ENCODE data around the gene OAS3.
"Not testable (repeated sequence)": the region's sequence is repeated elsewhere in the genome, so short reads cannot be mapped to it uniquely, and the experiment has no call there.

The OAS3 gene

DNA sequence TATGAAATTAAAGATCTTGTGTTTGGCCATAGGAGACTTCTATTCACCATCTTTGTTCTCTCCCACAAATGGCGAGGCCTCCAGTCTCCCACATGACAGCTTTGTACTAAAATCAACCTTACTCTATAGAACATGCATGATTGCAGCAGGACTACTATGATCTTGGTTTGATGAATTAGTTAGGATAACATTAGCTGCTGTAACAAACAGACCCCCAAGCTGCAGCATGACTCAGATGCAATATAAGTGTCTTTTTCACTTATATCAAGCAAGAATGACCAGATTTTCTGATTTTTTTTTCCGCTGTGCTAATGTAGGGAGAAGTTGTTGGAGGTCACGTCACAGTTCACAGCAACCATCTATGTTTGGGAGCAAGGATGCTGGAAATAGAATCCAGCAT is 10.8 kb upstream of the OAS3 start:
- DNase-seq = no peak

DNA sequence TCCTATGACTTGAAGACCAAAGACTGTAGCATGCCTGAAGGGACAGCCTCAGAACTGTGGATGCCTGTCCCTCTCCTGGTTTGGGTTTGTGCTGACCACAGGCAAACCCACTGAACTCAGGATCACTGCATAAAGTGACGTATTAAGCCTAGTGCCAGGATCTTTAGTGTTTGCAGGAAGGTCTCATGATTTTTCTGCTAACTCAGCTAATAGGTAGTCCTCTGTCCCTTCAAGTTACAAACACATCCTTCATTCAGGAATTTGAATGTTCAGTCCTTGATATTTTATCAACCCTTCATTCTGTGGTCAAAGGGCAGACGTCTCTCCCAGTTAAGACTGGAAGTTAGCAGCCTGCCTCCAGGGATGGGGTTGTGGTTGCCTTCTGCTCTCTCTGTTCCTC is 10.3 kb upstream of the OAS3 start:
- no peak for DNase-seq

DNA sequence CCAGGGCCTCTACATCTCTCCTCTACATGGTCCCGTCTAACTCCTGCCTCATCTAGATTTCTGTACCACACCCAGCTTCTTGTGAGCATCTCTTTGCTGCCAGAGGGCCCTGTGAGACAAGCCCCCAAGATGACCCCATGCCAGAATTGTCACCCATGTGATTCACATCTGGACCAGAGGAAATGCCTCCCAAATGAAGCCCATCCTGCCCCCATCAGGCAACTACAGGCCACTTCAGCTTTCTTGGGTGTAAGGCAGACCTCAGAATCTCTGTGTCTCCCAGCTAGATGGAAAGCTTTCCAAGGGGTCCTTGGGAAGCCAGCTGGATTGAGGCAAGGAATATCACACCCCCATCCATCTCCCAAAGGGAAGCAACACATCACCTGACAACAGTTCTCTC is 9.3 kb upstream of the OAS3 start:
- DNase-seq = no peak

DNA sequence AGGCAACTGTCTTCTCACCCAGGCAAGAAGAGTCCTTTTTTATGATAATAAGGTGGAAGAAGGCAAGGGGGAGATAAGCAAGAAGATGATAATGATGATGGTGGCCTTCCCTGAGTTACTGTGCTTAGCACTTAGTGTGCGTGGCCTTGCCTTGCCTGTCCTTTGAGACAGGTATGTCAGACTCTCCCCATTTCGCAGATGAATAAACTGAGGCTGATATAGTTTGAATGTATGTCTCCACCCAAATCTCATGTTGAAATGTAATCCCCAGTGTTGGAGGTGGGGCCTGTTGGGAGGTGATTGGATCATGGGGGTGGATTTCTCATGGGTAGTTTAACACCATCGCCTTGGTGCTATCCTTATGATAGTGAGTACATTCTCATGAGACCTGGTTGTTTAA is 8.6 kb upstream of the OAS3 start:
- DNase-seq = no peak

DNA sequence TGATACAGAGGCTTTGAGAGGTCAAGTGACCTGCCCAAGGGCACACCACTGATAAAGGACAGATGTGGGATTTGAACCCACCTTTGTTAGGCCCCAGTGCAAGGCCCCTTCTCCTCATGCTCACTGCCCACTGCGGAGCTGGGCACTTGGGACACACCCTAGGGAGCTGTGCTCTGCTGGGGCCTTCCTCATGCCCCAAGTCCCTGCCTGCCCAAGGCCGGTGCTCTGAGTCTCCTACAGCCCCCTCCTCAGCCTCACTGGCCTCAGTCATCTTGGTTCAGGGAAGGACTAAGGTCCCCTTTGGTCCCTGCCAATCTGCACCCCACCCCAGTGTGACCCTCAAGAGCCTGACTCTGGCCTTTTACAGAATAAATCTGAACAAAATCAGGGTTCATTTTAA is 7.9 kb upstream of the OAS3 start:
- no peak for DNase-seq

DNA sequence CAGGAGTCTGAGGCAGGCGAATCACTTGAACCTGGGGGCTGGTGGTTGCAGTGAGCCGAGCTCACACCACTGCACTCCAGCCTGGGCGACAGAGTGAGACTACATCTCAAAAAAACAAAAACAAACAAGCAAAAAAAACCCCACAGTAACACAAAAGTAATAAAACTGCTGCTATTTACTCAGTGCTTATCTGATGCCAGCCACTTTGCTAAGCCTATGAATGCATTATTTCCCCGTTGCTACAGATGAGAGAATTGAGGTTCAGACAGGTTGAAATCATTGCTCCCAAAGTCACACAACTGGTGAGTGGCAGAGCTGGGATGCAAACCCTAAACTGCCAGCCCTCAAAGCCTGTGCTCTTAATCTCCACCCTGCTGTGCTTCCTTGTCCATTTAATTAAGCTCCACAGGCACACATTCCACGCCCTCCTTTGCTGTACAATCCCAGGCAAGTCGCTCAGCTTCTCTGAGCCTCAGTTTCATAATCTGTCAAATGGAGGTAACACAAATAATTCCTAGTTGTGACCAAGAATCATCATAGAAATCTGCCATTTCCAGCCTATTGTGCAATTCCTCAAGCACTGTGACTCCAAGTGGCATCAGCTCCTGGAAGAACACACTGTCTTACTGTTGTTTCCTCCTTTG is 5.7 kb upstream of the OAS3 start:
- no peak for DNase-seq

DNA sequence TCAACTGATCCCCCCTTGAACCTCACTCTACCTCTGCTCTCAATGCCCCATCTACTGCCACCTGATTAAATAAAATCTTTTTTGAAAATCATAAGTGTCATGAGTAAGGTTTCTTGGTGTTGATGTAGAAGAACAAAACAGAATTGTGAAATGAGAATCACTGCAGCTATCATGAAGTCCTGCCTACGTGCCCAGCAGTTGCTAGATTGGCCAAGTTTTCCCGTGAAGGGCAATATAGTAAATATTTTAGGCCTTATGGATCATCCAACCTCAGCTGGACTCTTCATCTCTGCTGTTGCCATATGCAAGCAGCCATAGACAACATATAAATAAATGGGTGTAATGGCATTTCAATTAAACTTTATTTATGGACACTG is 5.2 kb upstream of the OAS3 start:
- DNase-seq = no peak

DNA sequence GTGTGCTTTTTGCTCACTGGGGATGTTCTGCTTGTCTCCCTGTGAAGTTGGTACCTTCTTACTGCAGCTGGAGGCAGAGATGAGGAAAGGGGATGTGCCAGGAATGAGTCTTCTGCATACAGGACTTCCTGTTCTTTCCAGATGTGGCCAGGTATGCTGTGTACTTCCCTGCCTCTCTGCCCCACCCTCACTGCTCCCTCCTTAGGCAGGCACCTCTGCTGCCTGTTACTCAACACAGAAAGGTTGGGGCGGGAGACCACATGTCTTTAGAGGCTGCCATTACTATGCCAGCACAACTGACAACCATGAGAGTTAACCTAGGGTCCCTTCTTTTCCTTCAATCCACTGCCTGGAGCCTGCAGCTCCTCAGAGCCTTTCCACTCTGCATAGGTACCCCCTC is 2.0 kb upstream of the OAS3 start:
- no peak for DNase-seq

DNA sequence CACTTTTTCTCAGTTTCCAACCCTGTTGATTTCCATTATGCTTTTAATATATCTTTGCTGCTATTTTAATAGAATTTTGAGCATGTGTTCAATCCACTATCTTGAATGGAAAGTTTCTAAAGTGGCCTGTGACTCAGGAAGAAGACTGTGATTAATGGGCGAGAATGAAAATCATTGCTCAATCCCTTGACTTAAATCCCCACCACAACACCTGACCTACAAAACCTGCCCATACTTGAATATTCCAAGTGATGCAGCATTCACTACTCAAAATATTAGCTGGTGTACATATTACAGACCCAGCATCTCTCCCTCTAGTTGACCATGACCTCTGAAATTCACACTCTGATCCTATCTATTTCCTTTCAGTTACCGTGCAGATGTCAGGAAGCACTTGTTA is 1.3 kb upstream of the OAS3 start:
- DNase-seq = no peak

DNA sequence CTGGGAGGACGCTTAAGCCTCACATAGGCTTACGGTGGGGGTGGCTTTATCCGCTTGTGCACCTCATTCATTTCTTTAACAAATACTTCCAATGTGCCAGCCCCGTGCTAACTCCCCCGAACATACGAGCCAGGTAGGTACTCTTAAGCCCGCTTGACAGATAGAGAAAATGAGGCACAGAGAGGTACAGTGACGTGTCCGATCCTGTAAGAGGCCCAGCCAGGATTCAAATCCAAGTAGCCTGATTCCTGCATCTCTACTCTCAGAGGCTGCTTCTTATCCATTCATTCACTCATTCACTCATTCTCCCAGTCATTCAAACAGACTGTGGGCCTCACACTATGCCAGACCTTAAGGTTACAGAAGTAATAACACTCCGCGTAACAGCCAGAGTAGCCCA is 477 bp downstream of the OAS3 start:
- DNase-seq = no peak

DNA sequence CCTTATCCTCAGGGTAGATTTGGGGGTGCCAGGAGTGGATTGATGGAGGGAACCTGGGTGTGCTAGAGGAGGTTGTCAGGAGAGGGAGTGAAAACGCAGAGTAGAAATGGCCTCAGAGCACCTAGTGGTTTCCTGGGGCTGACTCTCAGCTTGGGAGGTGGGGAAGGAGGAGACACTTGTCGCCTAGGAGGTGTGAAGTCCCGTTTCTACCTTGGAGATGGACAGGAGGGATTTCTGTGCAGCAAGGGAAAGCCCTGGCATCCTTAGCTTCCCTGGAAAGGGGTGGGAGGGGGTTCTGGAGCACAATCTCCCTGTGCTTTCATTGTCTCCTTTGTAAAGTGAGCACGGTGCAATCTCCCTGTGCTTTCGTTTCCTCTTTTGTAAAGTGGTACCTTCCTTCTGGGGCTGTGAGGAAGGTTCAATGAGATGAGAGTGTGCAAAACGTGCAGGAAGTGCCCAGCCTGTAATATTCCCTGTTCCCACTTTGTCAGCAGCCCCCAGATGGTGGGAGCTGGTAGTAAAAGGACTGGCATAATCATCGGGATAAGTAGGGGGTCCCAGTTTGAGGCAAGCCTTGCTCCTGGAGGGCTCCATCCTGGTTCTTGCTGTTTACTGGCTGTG is 1.6 kb downstream of the OAS3 start:
- DNase-seq = no peak

DNA sequence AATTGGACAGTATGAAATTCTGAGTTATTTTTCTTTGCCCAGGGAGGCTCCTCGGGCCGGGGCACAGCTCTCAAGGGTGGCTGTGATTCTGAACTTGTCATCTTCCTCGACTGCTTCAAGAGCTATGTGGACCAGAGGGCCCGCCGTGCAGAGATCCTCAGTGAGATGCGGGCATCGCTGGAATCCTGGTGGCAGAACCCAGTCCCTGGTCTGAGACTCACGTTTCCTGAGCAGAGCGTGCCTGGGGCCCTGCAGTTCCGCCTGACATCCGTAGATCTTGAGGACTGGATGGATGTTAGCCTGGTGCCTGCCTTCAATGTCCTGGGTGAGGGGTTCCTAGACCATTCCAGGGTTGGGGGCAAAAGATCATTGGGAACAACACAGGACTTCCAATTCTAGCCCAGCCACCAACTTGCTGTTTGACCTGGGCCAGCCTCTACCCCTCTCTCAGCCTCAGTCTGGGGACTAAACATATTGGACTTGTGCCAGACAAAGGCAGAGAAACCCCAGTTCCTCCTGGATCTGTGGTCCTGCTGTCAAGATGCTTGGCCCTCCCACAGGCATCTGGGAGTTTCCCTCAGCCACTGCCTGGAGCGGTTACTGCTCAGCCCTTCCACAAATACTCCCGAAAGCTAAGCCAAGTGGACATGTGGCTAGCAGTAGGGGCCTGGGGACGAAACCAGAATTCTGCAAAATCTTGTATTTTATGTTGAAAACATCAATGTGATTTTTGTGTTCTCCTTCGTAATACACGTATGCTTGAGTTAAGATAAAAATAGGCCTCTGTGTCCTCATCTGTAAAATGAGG is 3.5 kb downstream of the OAS3 start:
- DNase-seq = no peak

DNA sequence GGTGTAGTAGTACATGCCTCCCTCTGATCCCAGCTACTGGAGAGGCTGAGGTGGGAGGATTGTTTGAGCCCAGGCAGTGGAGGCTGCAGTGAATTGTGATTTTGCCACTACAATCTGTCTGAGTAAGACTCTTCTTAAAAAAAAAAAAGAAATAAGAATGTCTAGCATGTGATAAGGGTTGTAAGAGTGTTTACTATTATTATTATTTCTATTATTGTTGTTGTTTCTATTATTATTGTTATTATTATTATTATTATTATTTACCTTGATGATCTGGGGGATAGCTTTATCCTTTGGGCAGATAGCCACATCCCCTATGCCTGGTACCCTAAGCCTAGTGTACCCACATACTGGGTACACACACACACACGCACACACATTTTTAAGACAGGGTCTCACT is 4.3 kb downstream of the OAS3 start:
- DNase-seq = no peak

DNA sequence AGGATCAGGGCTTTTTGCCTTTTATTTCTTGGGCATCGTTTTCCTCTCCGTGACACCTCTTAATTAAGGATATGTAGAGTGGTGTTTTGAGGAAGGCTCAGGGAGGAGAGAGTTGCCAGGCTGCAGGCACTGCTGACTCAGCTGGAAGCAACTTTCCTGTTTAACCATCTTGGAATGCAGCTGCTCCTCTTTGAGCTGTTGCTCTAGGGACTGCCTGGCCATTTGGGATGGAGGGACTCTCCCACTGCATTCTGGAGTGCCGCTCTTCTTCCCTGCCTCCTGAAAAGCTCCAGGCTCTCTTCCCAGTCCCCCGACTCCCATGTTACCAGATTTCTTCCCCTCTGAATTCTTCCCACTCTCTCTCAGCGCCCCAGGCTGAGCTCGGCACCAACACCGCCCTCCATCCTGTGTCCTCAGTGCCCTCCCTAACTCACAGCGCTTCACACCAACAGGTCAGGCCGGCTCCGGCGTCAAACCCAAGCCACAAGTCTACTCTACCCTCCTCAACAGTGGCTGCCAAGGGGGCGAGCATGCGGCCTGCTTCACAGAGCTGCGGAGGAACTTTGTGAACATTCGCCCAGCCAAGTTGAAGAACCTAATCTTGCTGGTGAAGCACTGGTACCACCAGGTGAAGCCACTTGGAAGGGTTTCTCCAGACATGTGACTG is 5.9 kb downstream of the OAS3 start:
- no peak for DNase-seq

DNA sequence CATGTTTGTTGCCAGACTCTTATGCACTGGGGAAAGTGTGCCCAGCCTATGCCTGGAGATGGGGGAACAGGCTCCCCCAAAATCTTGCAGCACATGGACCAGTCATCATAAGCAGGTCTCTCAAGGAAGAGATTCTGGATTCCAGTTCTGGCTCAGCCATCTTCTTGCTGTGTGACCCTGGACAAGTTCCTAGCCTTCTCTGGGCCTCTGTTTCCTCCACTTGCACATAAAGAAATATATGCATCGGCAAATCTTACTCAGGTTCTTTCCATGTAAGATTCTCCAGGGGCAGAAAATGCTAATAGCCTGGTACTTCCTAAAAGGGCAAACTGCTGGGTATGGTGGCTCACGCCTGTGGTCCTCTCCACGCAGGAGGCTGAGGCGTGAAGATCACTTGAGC is 7.2 kb downstream of the OAS3 start:
- DNase-seq = no peak

DNA sequence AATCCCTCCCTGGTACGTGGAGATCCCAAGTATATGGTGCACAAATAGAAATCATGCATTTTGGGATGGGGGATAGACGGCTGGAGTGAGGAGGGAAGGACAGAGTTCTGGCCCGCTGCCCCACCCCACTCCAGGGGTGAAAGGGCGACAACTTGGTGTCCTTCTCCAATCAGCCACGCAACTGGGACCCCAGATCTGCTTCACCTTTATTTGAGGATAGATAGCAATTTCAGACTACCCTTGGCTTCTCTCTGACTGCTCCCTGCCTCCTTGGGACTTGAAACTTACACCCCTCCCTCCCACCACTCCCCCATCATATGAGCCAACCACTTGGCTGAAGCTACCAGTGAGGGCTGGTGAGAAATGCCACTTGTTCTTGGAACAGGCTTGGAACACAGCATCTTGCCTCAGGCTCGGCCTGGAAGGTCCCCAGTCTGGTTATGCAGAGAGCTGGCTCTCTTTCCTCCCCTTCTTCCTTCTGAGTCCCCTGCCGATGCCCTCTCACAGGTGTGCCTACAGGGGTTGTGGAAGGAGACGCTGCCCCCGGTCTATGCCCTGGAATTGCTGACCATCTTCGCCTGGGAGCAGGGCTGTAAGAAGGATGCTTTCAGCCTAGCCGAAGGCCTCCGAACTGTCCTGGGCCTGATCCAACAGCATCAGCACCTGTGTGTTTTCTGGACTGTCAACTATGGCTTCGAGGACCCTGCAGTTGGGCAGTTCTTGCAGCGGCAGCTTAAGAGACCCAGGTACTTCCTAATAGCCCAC is 8.1 kb downstream of the OAS3 start:
- no peak for DNase-seq

DNA sequence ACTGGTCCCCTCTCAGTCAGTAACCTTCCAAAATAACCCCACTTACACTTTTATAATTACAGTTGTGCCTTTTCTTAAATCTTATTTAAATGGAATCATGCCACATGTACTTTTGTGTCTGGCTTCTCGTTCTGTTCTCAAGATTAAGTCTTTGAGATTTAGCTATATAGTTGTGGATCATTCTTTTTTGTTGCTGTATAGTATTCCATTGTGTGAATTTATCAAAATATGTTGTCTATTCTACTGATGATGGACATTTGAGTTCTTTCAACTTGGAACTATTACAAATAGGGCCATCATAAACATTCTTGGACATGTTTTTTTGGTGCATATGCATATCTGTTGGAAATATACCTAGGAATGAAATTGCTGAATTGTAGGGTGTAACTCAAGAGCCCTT is 9.0 kb downstream of the OAS3 start:
- no peak for DNase-seq

DNA sequence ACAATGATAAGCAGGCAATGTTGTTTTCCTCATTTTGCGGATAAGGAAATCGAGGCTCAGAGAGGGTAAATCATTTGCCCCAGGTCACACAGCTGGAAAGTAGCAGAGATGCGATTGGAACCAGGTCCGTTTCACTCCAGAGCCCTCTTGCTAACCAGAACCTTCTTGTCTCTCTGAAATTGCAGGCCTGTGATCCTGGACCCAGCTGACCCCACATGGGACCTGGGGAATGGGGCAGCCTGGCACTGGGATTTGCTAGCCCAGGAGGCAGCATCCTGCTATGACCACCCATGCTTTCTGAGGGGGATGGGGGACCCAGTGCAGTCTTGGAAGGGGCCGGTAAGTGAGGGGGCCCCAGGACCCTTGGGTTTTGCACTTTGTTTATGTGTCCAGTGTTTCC is 9.5 kb downstream of the OAS3 start:
- no peak for DNase-seq

DNA sequence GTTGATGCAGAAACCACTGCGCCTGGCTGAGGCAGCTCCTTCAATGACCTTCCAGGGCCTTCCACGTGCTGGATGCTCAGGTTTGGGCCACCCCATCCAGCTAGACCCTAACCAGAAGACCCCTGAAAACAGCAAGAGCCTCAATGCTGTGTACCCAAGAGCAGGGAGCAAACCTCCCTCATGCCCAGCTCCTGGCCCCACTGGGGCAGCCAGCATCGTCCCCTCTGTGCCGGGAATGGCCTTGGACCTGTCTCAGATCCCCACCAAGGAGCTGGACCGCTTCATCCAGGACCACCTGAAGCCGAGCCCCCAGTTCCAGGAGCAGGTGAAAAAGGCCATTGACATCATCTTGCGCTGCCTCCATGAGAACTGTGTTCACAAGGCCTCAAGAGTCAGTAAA is 10.5 kb downstream of the OAS3 start:
- no peak for DNase-seq

DNA sequence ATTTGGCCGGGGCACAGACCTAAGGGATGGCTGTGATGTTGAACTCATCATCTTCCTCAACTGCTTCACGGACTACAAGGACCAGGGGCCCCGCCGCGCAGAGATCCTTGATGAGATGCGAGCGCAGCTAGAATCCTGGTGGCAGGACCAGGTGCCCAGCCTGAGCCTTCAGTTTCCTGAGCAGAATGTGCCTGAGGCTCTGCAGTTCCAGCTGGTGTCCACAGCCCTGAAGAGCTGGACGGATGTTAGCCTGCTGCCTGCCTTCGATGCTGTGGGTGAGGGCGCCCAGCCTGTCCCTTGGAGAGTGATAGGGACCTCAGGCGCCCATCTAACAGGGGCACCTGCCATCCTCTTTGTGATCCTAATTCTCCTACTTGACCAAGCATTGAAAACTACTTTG is 12.4 kb downstream of the OAS3 start:
- no peak for DNase-seq

DNA sequence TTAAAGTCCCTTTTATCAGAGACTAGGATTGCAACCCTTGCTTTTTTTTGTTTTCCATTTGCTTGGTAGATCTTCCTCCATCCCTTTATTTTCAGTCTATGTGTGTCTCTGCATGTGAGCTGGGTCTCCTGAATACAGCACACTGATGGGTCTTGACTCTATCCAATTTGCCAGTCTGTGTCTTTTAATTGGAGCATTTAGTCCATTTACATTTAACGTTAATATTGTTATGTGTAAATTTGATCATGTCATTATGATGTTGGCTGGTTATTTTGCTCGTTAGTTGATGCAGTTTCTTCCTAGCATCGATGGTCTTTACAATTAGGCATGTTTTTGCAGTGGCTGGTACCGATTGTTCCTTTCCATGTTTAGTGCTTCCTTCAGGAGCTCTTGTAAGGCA is 18.9 kb downstream of the OAS3 start:
- not testable (repeated sequence) for DNase-seq

DNA sequence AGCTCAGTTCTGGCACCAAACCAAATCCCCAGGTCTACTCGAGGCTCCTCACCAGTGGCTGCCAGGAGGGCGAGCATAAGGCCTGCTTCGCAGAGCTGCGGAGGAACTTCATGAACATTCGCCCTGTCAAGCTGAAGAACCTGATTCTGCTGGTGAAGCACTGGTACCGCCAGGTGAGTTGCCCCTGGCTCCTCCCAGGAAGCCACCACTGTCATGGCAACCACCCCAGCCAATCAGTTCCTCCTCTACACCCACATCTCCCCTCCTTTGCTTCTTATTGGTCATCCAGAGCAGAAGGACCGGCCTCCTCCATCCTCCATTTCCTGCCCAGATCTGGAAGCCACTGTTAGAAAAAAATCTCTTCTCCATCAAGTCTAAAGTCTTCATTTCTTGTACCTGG is 22.8 kb downstream of the OAS3 start:
- DNase-seq = no peak

DNA sequence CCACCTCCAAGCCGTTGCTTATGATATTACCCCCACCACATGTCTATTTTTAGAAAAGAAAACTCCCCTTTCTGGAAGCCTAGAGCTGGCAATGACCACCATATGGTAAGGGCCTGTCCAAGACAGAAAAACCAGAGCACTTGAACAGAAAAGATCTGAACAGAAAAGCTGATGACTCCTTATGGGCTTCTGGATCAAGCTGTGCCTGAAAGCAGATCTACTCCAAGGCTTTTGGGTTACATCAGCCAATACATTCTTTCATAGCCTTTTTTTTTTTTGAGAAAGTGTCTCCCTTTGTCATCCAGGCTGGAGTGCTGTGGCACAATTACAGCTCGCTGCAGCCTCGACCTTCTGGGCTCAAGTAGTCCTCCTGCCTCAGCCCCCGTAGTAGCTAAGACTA is 23.3 kb downstream of the OAS3 start:
- no peak for DNase-seq

Measured in activated T-cell treated with anti-CD3 and anti-CD28 coated beads, Interleukin-2, amount 50 U/mL, for 1 hour (primary cell).